Endodermal cell (in vitro differentiated cells): ENCODE measurements around the gene MYH14. TPM values are rescaled to one million over a fixed set of nuclear protein-coding genes. Genes with fewer than 3 reads are reported as not detected.

Experiments used
- DNase-seq: peaks from one replicate; pipeline ENCODE4 v3.0.0-alpha.2; 2017
- H3K27ac ChIP-seq: 2 replicates; pipeline ENCODE4 v1.5.1; 2013; ENCODE audit warnings: mild to moderate bottlenecking, low read depth, low read length, moderate library complexity
- H3K27me3 ChIP-seq: 2 replicates; pipeline ENCODE4 v1.6.1; 2013; ENCODE audit warnings: mild to moderate bottlenecking, low read length, moderate library complexity; ENCODE audit not compliant: insufficient read depth, control insufficient read depth, poor library complexity, severe bottlenecking
- H3K36me3 ChIP-seq: 2 replicates; pipeline ENCODE4 v1.7.0; 2013; ENCODE audit warnings: mild to moderate bottlenecking, low read length, moderate library complexity; ENCODE audit not compliant: control insufficient read depth, insufficient read depth
- H3K4me1 ChIP-seq: one replicate; pipeline ENCODE4 v1.7.0; 2013; ENCODE audit warnings: low read length; ENCODE audit not compliant: control insufficient read depth, insufficient read depth
- H3K4me3 ChIP-seq: 2 replicates; pipeline ENCODE4 v1.5.1; 2013; ENCODE audit warnings: mild to moderate bottlenecking, low read length, moderate library complexity
- H3K9ac ChIP-seq: 2 replicates; pipeline ENCODE4 v1.6.1; 2013; ENCODE audit warnings: mild to moderate bottlenecking, low read length, moderate library complexity; ENCODE audit not compliant: poor library complexity, severe bottlenecking; ENCODE audit errors: extremely low read depth
- H3K9me3 ChIP-seq: 2 replicates; pipeline ENCODE4 v1.6.1; 2013; ENCODE audit warnings: mild to moderate bottlenecking, low read length, moderate library complexity; ENCODE audit not compliant: control insufficient read depth
- H3K27ac Mint-ChIP-seq: 2 replicates; pipeline ENCODE4 v1.8.0; 2020; ENCODE audit warnings: mixed read lengths
- H3K27me3 Mint-ChIP-seq: 2 replicates; pipeline ENCODE4 v1.8.0; 2021; ENCODE audit warnings: mild to moderate bottlenecking, mixed read lengths; ENCODE audit not compliant: insufficient read depth
- H3K36me3 Mint-ChIP-seq: 2 replicates; pipeline ENCODE4 v1.8.0; 2020; ENCODE audit warnings: low read depth, mixed read lengths
- H3K4me1 Mint-ChIP-seq: 2 replicates; pipeline ENCODE4 v1.8.0; 2020; ENCODE audit warnings: mixed read lengths
- H3K4me3 Mint-ChIP-seq: 2 replicates; pipeline ENCODE4 v1.8.0; 2020; ENCODE audit warnings: mild to moderate bottlenecking, moderate library complexity, mixed read lengths
- H3K9me3 Mint-ChIP-seq: 2 replicates; pipeline ENCODE4 v1.8.0; 2020; ENCODE audit warnings: mild to moderate bottlenecking, mixed read lengths
- CTCF ChIP-seq: fragments of 200-600 bp; sonication (generic); conservative IDR thresholded peaks from 2 replicates; pipeline ENCODE4 v1.5.0; 2021; ENCODE audit warnings: antibody characterized with exemption, mild to moderate bottlenecking
- WGBS, 2 experiments: methylation state at CpG; one replicate each; pipeline versions ENCODE4 v1.1.5 to v1.1.7; 2013; ENCODE audit warnings: missing lambda C conversion rate in 2 of 2, mixed read lengths in 1 of 2; ENCODE audit not compliant: insufficient coverage in 1 of 2, insufficient read length in 1 of 2; 5-methylcytosine and 5-hydroxymethylcytosine counted together
- long read RNA-seq, 4 experiments: library from polyadenylated mRNA in 2 of 4; library from RNA in 1 of 4; library from capped mRNA in 1 of 4; stranded (forward) in 3 of 4; unstranded in 1 of 4; transcript quantifications; one replicate each; pipeline ENCODE4 v2.0.0, GENCODE V29; 2020 to 2021; ENCODE audit warnings: inconsistent platforms in 1 of 4
- polyA plus RNA-seq, 2 experiments: library from polyadenylated mRNA; stranded (reverse); fragments of 50-300 nt; gene quantifications; one replicate each; pipeline ENCODE4 v1.2.3, GENCODE V29; 2013
- total RNA-seq, 2 donors: library from RNA; stranded (reverse); fragmentation: NEBNext Ultra II Directional in 1 of 2; extraction: Animal tissue kit (Norgen Biotek cat#: 25700) in 1 of 2; gene quantifications; 2 replicates in 1 of 2; 3 replicates in 1 of 2; pipeline ENCODE4 v1.2.1, GENCODE V29; 2021

The MYH14 gene
- total RNA-seq, result 10 to 100 TPM; 12.8 to 16.7 TPM
- 1.1 TPM for polyA plus RNA-seq (2013, experiment 1 of 2)
- polyA plus RNA-seq (2013, experiment 2 of 2), result 0.99 TPM
- long read RNA-seq, experiment 1, partial matches to known transcripts, result 3 of 4 reads
- long read RNA-seq, experiment 1, other reads (novel, unspliced or antisense), result 0 of 4 reads
- long read RNA-seq, experiment 2, full-length matches to known transcripts, result 3 of 20 reads
- long read RNA-seq, experiment 2, partial matches to known transcripts, result 11 of 20 reads
- long read RNA-seq, experiment 2, other reads (novel, unspliced or antisense), result 6 of 20 reads
- long read RNA-seq, experiment 3, partial matches to known transcripts, result 2 of 3 reads
- long read RNA-seq, experiment 3, other reads (novel, unspliced or antisense), result 1 of 3 reads
- long read RNA-seq, experiment 4, result 0 reads

GRCh38 chr19:50203281-50204080, at the start of gene MYH14:
Gene MYH14, plus strand, starts transcription at chr19:50203622. Its CDS starts 6,744 bp downstream, at chr19:50210366.
- H3K4me3 Mint-ChIP-seq, result peak within 1 kb of the TSS; percentile 57
- Histone ChIP-seq H3K27ac (no peak within 1 kb of the TSS), H3K9ac (no peak within 1 kb of the TSS), H3K4me3 (no peak within 1 kb of the TSS), H3K9me3 (peaks cover 7% of the 10 kb centered on the region), H3K36me3 (no peaks in the 10 kb centered on the region), H3K27me3 (peaks cover 21% of the 10 kb centered on the region), H3K4me1 (no peaks in the 10 kb centered on the region)
- peaks cover 42% of the 10 kb centered on the region for H3K27me3 Mint-ChIP-seq
- DNase-seq, result peak; percentile 98
- 50 to 72% methylated on average over 49 to 78 of the region's 78 CpGs for WGBS, 2 experiments
- no peaks in the 10 kb centered on the region for H3K9me3 Mint-ChIP-seq
- no peak for TF ChIP-seq CTCF
- H3K27ac Mint-ChIP-seq, result peak within 1 kb of the TSS; percentile 89
- H3K4me1 Mint-ChIP-seq, result peaks cover 3% of the 10 kb centered on the region
- no peaks in the 10 kb centered on the region for H3K36me3 Mint-ChIP-seq

GRCh38 chr19:50154529-50154928, 48.9 kb upstream of the MYH14 start:
- H3K9ac ChIP-seq, result no peak overlapping the region
- H3K36me3 ChIP-seq, result no peaks in the 10 kb centered on the region
- H3K4me1 Mint-ChIP-seq, result no peaks in the 10 kb centered on the region
- H3K4me3 ChIP-seq, result no peak overlapping the region
- 72 to 78% methylated on average over 6 to 15 of the region's 16 CpGs for WGBS, 2 experiments
- no peaks in the 10 kb centered on the region for H3K27me3 ChIP-seq
- peaks cover 71% of the 10 kb centered on the region for H3K9me3 ChIP-seq
- TF ChIP-seq CTCF, result no peak
- H3K9me3 Mint-ChIP-seq, result peaks cover 1% of the 10 kb centered on the region
- peaks cover 9% of the 10 kb centered on the region for H3K27me3 Mint-ChIP-seq
- no peak overlapping the region for H3K4me3 Mint-ChIP-seq
- no peaks in the 10 kb centered on the region for H3K4me1 ChIP-seq
- DNase-seq, result no peak
- no peak overlapping the region for H3K27ac ChIP-seq
- no peaks in the 10 kb centered on the region for H3K36me3 Mint-ChIP-seq
- H3K27ac Mint-ChIP-seq, result no peak overlapping the region

- Mint-ChIP-seq H3K4me3 (no peak overlapping the region), H3K27me3 (peaks cover 3% of the 10 kb centered on the region), H3K27ac (no peak overlapping the region), H3K36me3 (no peaks in the 10 kb centered on the region), H3K9me3 (peaks cover 1% of the 10 kb centered on the region), H3K4me1 (no peaks in the 10 kb centered on the region)
- Histone ChIP-seq H3K4me3 (no peak overlapping the region), H3K9ac (no peak overlapping the region), H3K36me3 (no peaks in the 10 kb centered on the region), H3K4me1 (no peaks in the 10 kb centered on the region), H3K27ac (no peak overlapping the region), H3K9me3 (peaks cover 65% of the 10 kb centered on the region), H3K27me3 (no peaks in the 10 kb centered on the region)
- peak; percentile 65 for DNase-seq
- 64 to 73% methylated on average over 6 to 8 of the region's 8 CpGs for WGBS, 2 experiments
- peak; percentile 64 for TF ChIP-seq CTCF
These were observed 47.8 kb upstream of the MYH14 start for GRCh38 chr19:50155520-50156109.
